Aorta (tissue), 5 donors: Measurements from ENCODE around the gene TGFBI. TPM values are rescaled to one million over a fixed set of nuclear protein-coding genes. Genes with fewer than 3 reads are reported as not detected.

Experiments used
- ATAC-seq: fragments of 200-7000 bp; cut with Tn5 transposase; one replicate; pipeline ENCODE4 v1.9.1; 2022; ENCODE audit warnings: moderate library complexity; ENCODE audit not compliant: low FRiP score
- DNase-seq, 2 donors: peaks; one replicate each; pipeline ENCODE4 v3.0.0-alpha.2; 2020
- H3K27ac ChIP-seq, 2 donors: one replicate each; pipeline ENCODE4 v1.5.1; 2013; ENCODE audit warnings: low read length in 2 of 2, mild to moderate bottlenecking in 2 of 2, moderate library complexity in 2 of 2, control low read depth in 1 of 2, inconsistent platforms in 1 of 2, low read depth in 1 of 2
- H3K27me3 ChIP-seq, 2 donors: one replicate each; pipeline ENCODE4 v1.6.1; 2013; ENCODE audit warnings: control low read depth in 1 of 2, low read length in 1 of 2, mild to moderate bottlenecking in 1 of 2, moderate library complexity in 1 of 2; ENCODE audit not compliant: insufficient read depth in 2 of 2, control insufficient read depth in 1 of 2
- H3K36me3 ChIP-seq, 2 donors: one replicate each; pipeline ENCODE4 v1.6.1; 2013; ENCODE audit warnings: control low read depth in 1 of 2, low read length in 1 of 2, mild to moderate bottlenecking in 1 of 2; ENCODE audit not compliant: insufficient read depth in 2 of 2, control insufficient read depth in 1 of 2
- H3K4me1 ChIP-seq, 2 donors: one replicate each; pipeline ENCODE4 v1.6.1; 2013; ENCODE audit warnings: low read length in 2 of 2, control low read depth in 1 of 2, mild to moderate bottlenecking in 1 of 2, moderate library complexity in 1 of 2; ENCODE audit not compliant: insufficient read depth in 2 of 2, control insufficient read depth in 1 of 2
- H3K4me3 ChIP-seq, 2 donors: one replicate each; pipeline ENCODE4 v1.5.1; 2013; ENCODE audit warnings: low read length in 2 of 2, control low read depth in 1 of 2, mild to moderate bottlenecking in 1 of 2
- H3K9me3 ChIP-seq: one replicate; pipeline ENCODE4 v1.6.1; 2013; ENCODE audit warnings: mild to moderate bottlenecking, low read length; ENCODE audit not compliant: control insufficient read depth
- WGBS, 2 donors: extraction: QIAGEN DNeasy Blood & Tissue Kit; methylation state at CpG; one replicate each; pipeline ENCODE4 v1.1.7; 2013; 5-methylcytosine and 5-hydroxymethylcytosine counted together
- intact Hi-C, 2 donors: fragments of 100-400 bp; cut with DNase I; formaldehyde crosslinking; loops; one replicate each; pipeline versions ENCODE4 v1.14.2 to v1.15.0; 2022
- polyA plus RNA-seq, 2 donors: library from polyadenylated mRNA; stranded (reverse); fragments of 200-250 nt; gene quantifications; one replicate each; pipeline ENCODE4 v1.2.3, GENCODE V29; 2013
- total RNA-seq, 2 donors: library from RNA; stranded (reverse); fragmentation: NEBNext Ultra II Directional; extraction: Animal tissue kit (Norgen Biotek cat#: 25700); gene quantifications; one replicate each; pipeline ENCODE4 v1.2.1, GENCODE V29; 2021
- donor health status: healthy with polysubstance abuse.
- donor health status: Bipolar disorder and iron deficiency.
- donor health status: DM: no; HTN: no; CAD: no.
- donor health status: DM: no; HTN: no; CAD: no.
- donor health status: DM: yes; HTN: yes; CAD: no.

The TGFBI gene
- total and polyA plus RNA-seq, 4 donors, result 83.3 to 335 (median 207) TPM

- Histone ChIP-seq H3K4me3 (no peak overlapping the region), H3K9me3 (no peaks in the 10 kb centered on the region), H3K27ac (no peak overlapping the region), H3K36me3 (no peaks in the 10 kb centered on the region), H3K27me3 (no peaks in the 10 kb centered on the region), H3K4me1 (peaks cover 7 to 12% of the 10 kb centered on the region in 2 donors)
- ATAC-seq (no peak), DNase-seq (no peak)
- intact Hi-C loops, result no loop called here
- WGBS, 2 donors, result 82 to 84% methylated on average over 7 of the region's 7 CpGs
These were observed 39.1 kb upstream of the TGFBI start for GRCh38 chr5:135989686-135990085.

- H3K9me3 ChIP-seq, result no peaks in the 10 kb centered on the region
- 87 to 89% methylated on average over 21 of the region's 21 CpGs for WGBS, 2 donors
- intact Hi-C loops, result no loop called here
- no peak for ATAC-seq
- no peaks in the 10 kb centered on the region for H3K36me3 ChIP-seq
- H3K27me3 ChIP-seq, result no peaks in the 10 kb centered on the region
- H3K4me3 ChIP-seq, result no peak overlapping the region
- peaks cover 7 to 12% of the 10 kb centered on the region in 2 donors for H3K4me1 ChIP-seq
- peak in 1 of 2 donors; percentile 57 for DNase-seq
- H3K27ac ChIP-seq, result no peak overlapping the region
These were observed 38.1 kb upstream of the TGFBI start for GRCh38 chr5:135990528-135991255.

DNA sequence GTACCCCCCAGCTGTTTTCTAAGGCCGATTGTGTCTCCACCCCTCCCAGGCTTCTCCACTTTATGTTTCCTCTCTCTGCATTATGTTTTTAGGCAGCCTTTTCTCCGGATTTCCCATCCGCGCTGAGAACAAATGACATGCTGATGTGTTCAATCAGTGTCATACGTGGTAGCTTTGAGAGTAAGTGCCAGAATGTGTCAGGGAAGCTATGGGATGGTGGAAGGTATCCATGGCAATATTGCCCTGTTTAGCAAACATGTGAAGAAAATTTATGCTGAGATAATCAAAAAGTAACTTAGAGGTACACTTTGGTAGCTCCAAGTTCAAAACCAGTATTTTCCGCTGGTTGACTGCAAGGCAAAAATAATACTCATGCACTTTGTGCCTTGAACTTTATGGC, 37.4 kb upstream of the TGFBI start:
- DNase-seq, result no peak
- Histone ChIP-seq H3K27me3 (no peaks in the 10 kb centered on the region), H3K9me3 (no peaks in the 10 kb centered on the region), H3K36me3 (no peaks in the 10 kb centered on the region), H3K4me3 (no peak overlapping the region), H3K4me1 (peaks cover 7 to 9% of the 10 kb centered on the region in 2 donors), H3K27ac (no peak overlapping the region)
- ATAC-seq, result no peak
- intact Hi-C loops, result no loop called here
- WGBS, 2 donors, result 89 to 90% methylated on average over 6 of the region's 6 CpGs

DNA sequence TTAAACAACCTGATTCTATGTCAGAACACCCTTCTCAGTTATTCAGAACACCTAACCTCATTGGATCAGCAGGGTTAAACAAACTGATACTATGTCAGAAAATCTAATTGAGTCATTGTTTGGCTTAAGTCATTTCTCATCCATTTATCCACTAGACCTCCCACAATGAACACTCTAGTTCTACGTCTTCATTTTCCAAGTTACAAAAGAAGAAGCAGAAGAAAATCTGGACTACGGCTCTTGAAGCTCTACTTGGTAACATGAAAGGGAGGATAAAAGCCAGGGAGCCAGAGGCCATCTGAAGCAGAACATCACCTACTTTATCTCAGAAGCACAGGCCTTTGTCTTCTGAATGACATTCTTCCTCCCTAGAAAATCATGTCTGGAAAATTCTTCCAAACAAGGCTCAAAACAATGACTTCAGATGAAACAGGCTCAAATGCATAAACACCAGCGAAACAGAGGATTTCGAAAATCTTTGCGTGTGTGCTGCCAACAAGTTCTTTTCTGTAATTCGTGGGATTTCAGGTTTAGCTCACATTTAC, 35.4 kb upstream of the TGFBI start:
- Histone ChIP-seq H3K27ac (no peak overlapping the region), H3K4me1 (no peaks in the 10 kb centered on the region)

GRCh38 chr5:135993880-135994636, 34.7 kb upstream of the TGFBI start:
- WGBS, 2 donors, result 30 to 40% methylated on average over 6 of the region's 6 CpGs
- Histone ChIP-seq H3K27me3 (no peaks in the 10 kb centered on the region), H3K4me3 (no peak overlapping the region), H3K27ac (no peak overlapping the region), H3K4me1 (no peaks in the 10 kb centered on the region), H3K36me3 (no peaks in the 10 kb centered on the region), H3K9me3 (no peaks in the 10 kb centered on the region)
- intact Hi-C loops, result no loop called here
- DNase-seq (no peak), ATAC-seq (peak; percentile 49)

More for the DNA sequence above, 35.4 kb upstream of the TGFBI start:
- ATAC-seq, result peak; percentile 15
- WGBS, 2 donors, result 58 to 60% methylated on average over 6 of the region's 6 CpGs
- Histone ChIP-seq H3K9me3 (no peaks in the 10 kb centered on the region), H3K27me3 (no peaks in the 10 kb centered on the region), H3K36me3 (no peaks in the 10 kb centered on the region), H3K4me3 (no peak overlapping the region)
- intact Hi-C loops, result no loop called here
- no peak for DNase-seq

DNA sequence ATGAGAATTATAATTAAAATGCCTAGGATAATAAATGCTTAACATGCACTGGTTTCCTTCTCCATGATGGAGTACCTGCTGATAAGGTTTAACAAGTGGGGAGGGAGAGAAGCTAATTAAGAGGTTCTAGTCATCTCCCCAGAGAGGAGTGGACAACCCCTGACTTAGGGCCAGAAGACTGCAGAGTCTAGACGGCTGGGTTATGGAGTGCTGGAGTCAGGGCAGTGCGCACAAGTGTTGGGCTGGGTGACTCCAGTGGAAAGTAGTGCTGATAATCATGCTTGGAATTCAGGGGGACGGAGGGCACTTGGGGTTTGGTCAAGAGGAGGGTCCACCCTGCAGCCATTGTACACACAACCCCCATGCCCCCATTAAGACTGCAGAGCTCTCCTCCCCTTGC, 32.8 kb upstream of the TGFBI start:
- Histone ChIP-seq H3K4me3 (no peak overlapping the region), H3K36me3 (no peaks in the 10 kb centered on the region), H3K27ac (no peak overlapping the region), H3K27me3 (no peaks in the 10 kb centered on the region), H3K9me3 (no peaks in the 10 kb centered on the region), H3K4me1 (no peaks in the 10 kb centered on the region)
- DNase-seq (no peak), ATAC-seq (no peak)
- intact Hi-C loops, result no loop called here
- 44 to 48% methylated on average over 3 of the region's 3 CpGs for WGBS, 2 donors

GRCh38 chr5:135996611-135997010, 32.2 kb upstream of the TGFBI start:
- Histone ChIP-seq H3K4me1 (no peaks in the 10 kb centered on the region), H3K36me3 (no peaks in the 10 kb centered on the region), H3K4me3 (no peak overlapping the region), H3K27me3 (no peaks in the 10 kb centered on the region), H3K9me3 (no peaks in the 10 kb centered on the region), H3K27ac (no peak overlapping the region)
- no peak for DNase-seq
- no peak for ATAC-seq
- intact Hi-C loops, result no loop called here
- 23% methylated on average over 2 of the region's 2 CpGs for WGBS, 2 donors

GRCh38 chr5:135997673-135998335, 31.0 kb upstream of the TGFBI start:
- DNase-seq (no peak), ATAC-seq (no peak)
- Histone ChIP-seq H3K27ac (no peak overlapping the region), H3K27me3 (no peaks in the 10 kb centered on the region), H3K4me3 (no peak overlapping the region), H3K9me3 (no peaks in the 10 kb centered on the region), H3K4me1 (no peaks in the 10 kb centered on the region), H3K36me3 (no peaks in the 10 kb centered on the region)
- intact Hi-C loops, result no loop called here
- 94 to 95% methylated on average over 8 of the region's 8 CpGs for WGBS, 2 donors
